ENCODE measurements around the gene DNM1.

DNA sequence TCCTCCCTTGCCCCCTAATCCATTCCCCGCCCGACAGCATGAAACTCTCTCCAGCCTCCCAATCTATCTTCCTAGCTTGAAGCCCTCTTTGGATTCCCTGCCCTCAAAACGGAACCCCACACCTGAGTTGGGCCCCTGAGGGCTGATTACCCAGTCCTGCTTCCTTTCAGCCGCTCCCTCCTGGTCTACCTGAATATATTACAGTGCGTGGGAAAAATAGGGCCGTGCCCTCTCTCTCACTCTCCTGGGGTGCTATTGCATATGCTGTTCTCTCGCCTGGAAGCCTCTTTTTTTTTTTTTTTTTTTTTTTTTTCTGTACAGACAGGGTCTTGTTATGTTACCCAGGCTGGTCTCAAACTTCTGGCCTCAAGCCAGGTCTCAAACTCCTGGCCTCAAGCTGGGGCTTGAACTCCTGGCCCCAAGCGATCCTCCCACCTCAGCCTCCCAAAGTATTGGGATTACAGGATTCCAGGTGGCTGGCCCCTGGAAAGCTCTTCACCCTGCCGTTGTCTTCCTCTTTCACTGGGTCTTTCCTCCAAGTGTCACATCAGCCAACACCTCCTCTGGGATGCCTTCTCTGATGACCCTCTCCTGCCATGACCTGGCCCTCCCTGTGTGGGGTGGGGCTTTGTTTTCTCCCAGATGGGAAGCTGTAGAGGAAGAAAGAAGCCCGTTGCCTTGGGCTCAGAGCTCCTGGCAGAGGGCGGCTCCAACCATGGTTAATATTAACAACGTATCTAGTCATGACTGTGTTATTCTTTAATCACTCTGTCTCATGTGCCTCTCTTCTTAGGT, 8.2 kb downstream of the DNM1 start:
- TF ChIP-seq CTCF (IDR thresholded peaks at IDR 0.05), result no peak
- no peak for TF ChIP-seq POLR2A (IDR thresholded peaks at IDR 0.05)
- no peak for TF ChIP-seq POLR2AphosphoS5 (IDR thresholded peaks at IDR 0.05)
